HepG2 (cell line): ENCODE measurements around the gene ITIH6. TPM values are rescaled to one million over a fixed set of nuclear protein-coding genes. Genes with fewer than 3 reads are reported as not detected.
"Not testable (repeated sequence)": the region's sequence is repeated elsewhere in the genome, so short reads cannot be mapped to it uniquely, and the experiment has no call there.

Experiments used
- ATAC-seq: fragments of 200-7000 bp; cut with Tn5 transposase; 3 replicates; pipeline ENCODE4 v1.9.1; 2020; ENCODE audit warnings: mild to moderate bottlenecking, moderate library complexity
- BruUV-seq: library from RNA; stranded (reverse); fragments of 400-500 nt; replicated peaks from 2 replicates; lab custom pipeline; 2021; lab: Mats Ljungman, UMichigan
- CTCF ChIA-PET: fragments of 300-600 bp; formaldehyde crosslinking; extraction: SDS; loops from one replicate; lab custom pipeline; 2021; ENCODE audit warnings: low total read pairs, inconsistent platforms, low intra/inter-chr PET ratio; lab: Yijun Ruan, JAX
- POLR2A ChIA-PET: fragments of 350-600 bp; sonication (Branson Sonifier 250); formaldehyde crosslinking; loops from one replicate; lab custom pipeline; 2020; ENCODE audit warnings: antibody characterized with exemption, inconsistent platforms; lab: Yijun Ruan, JAX
- DNase-seq: peaks from one replicate; pipeline ENCODE4 v3.0.0-alpha.2; 2015; ENCODE audit warnings: low spot score
- FAIRE-seq: peaks from 3 replicates; lab custom pipeline; 2011; peaks lifted over from hg19 to GRCh38; lab: Jason Lieb, UNC
- H2AFZ ChIP-seq: one replicate; pipeline ENCODE4 v1.6.1; 2011; ENCODE audit warnings: low read length, inconsistent platforms
- H3K27ac ChIP-seq: fragments of 300-600 bp; 3 replicates; pipeline ENCODE4 v1.8.0; 2011; ENCODE audit warnings: mixed run types, mild to moderate bottlenecking, mixed read lengths, low read length, inconsistent platforms; ENCODE audit not compliant: insufficient read depth; ENCODE audit errors: extremely low read length
- H3K27me3 ChIP-seq, 2 experiments: fragments of 200-600 bp in 1 of 2; 2 replicates in 1 of 2; 3 replicates in 1 of 2; pipeline versions ENCODE4 v1.6.0 to v1.8.0; 2011; ENCODE audit warnings: low read length in 2 of 2, mild to moderate bottlenecking in 2 of 2, moderate library complexity in 2 of 2, inconsistent platforms in 1 of 2; ENCODE audit not compliant: insufficient read depth in 2 of 2, control insufficient read depth in 1 of 2
- H3K36me3 ChIP-seq, 2 experiments: fragments of 200-600 bp in 1 of 2; replicated peaks in 1 of 2; 2 replicates in 1 of 2; 3 replicates in 1 of 2; pipeline versions ENCODE4 v1.5.1 to v1.8.0; 2011; ENCODE audit warnings: low read length in 2 of 2, inconsistent platforms in 1 of 2; ENCODE audit not compliant: insufficient read depth in 2 of 2, control insufficient read depth in 1 of 2
- H3K4me1 ChIP-seq: 2 replicates; pipeline ENCODE4 v1.5.1; 2012; ENCODE audit warnings: low read length, inconsistent platforms; ENCODE audit not compliant: insufficient read depth
- H3K4me2 ChIP-seq: 2 replicates; pipeline ENCODE4 v1.6.0; 2011; ENCODE audit warnings: low read depth, low read length, inconsistent platforms
- H3K4me3 ChIP-seq, 3 experiments: fragments of 200-600 bp in 1 of 3; sonication (generic), shearing (Covaris generic) in 1 of 3; replicated peaks in 1 of 3; 2 replicates each; pipeline ENCODE4 v1.5.1; 2011 to 2016; ENCODE audit warnings: low read length in 3 of 3, inconsistent platforms in 2 of 3, low read depth in 2 of 3, mild to moderate bottlenecking in 2 of 3, control low read depth in 1 of 3, mixed read lengths in 1 of 3; ENCODE audit not compliant: insufficient read depth in 1 of 3
- H3K79me2 ChIP-seq: one replicate; pipeline ENCODE4 v1.6.1; 2011; ENCODE audit warnings: low read length, inconsistent platforms; ENCODE audit not compliant: insufficient read depth
- H3K9ac ChIP-seq: 2 replicates; pipeline ENCODE4 v1.6.0; 2011; ENCODE audit warnings: mild to moderate bottlenecking, low read depth, low read length, inconsistent platforms; ENCODE audit not compliant: insufficient read depth
- H3K9me3 ChIP-seq: 2 replicates; pipeline ENCODE4 v1.5.1; 2012; ENCODE audit warnings: mild to moderate bottlenecking, low read length
- H4K20me1 ChIP-seq: 2 replicates; pipeline ENCODE4 v1.6.0; 2011; ENCODE audit warnings: inconsistent platforms, mild to moderate bottlenecking, low read length, moderate library complexity; ENCODE audit not compliant: insufficient read depth
- ATF4 ChIP-seq, 2 experiments: fragments of 450-650 bp in 1 of 2; sonication (generic) in 1 of 2; formaldehyde crosslinking; IDR thresholded peaks; 2 replicates each; pipeline versions ENCODE4 v1.5.0 to v1.8.0; 2020 to 2022; ENCODE audit warnings: mild to moderate bottlenecking in 1 of 2, missing genetic modification reagents in 1 of 2
- RFXAP ChIP-seq: sonication (generic); formaldehyde crosslinking; IDR thresholded peaks from 2 replicates; pipeline ENCODE4 v1.4.0; 2020; ENCODE audit warnings: missing genetic modification reagents, borderline replicate concordance
- ZBTB49 ChIP-seq: sonication (generic); formaldehyde crosslinking; IDR thresholded peaks from 2 replicates; pipeline ENCODE4 v1.4.0; 2020; ENCODE audit warnings: missing genetic modification reagents, borderline replicate concordance
- WGBS: methylation state at CpG from one replicate; pipeline ENCODE4 v1.1.6; 2017; ENCODE audit warnings: low lambda C conversion rate; 5-methylcytosine and 5-hydroxymethylcytosine counted together
- in situ Hi-C: cut with HindIII; loops from 2 replicates; pipeline ENCODE4 v1.10.0; 2017; ENCODE audit warnings: low pct_unique_long_range_greater_than_20kb; ENCODE audit not compliant: extremely low pct_ligation_motif_present
- intact Hi-C: fragments of 100-400 bp; cut with micrococcal nuclease; formaldehyde crosslinking; loops from one replicate; pipeline ENCODE4 v1.10.0; 2022; ENCODE audit not compliant: unreplicated experiment
- polyA plus RNA-seq, 8 experiments: library from polyadenylated mRNA; depleted of rRNA in 3 of 8; stranded (reverse) in 7 of 8; unstranded in 1 of 8; fragments of >200 nt; fragmentation: Illumina TruSeq in 4 of 8; extraction: Trizol in 4 of 8; gene quantifications; 2 replicates each; pipeline versions ENCODE4 v1.2.1 to v1.2.3, GENCODE V29; 2011 to 2016; ENCODE audit warnings: low read depth in 4 of 8, missing spikeins in 1 of 8, mixed read lengths in 1 of 8; ENCODE audit not compliant: insufficient read depth in 1 of 8
- total RNA-seq, 5 experiments: library from RNA; depleted of rRNA; stranded (reverse); fragments of >200 nt; fragmentation: Illumina TruSeq; extraction: Trizol; gene quantifications; 2 replicates each; pipeline ENCODE4 v1.2.3, GENCODE V29; 2016; ENCODE audit warnings: low read depth in 1 of 5

Gene ITIH6
- total and polyA plus RNA-seq, 2 of the 13 experiments (the other 11 are each of a cell fraction or from before 2014, with no cell fraction given) = not detected

GRCh38 chrX:54776061-54776460 lies 22.0 kb downstream of the ITIH6 start:
- BruUV-seq = no TSS peak
- H3K9me3 ChIP-seq = no peaks in the 10 kb centered on the region
- no peaks in the 10 kb centered on the region for H3K4me1 ChIP-seq
- FAIRE-seq (no peak), DNase-seq (no peak), ATAC-seq (no peak)
- H3K4me2 ChIP-seq = no peak overlapping the region
- ChIA-PET CTCF (no interaction called here), POLR2A (no interaction called here)
- 22% methylated on average over 4 of the region's 6 CpGs for WGBS
- H3K4me3 ChIP-seq = no peak overlapping the region
- no peaks in the 10 kb centered on the region for H4K20me1 ChIP-seq
- no peak for TF ChIP-seq ZBTB49
- no peak for TF ChIP-seq ATF4 (CRISPR knock-in tag; IDR thresholded peaks at IDR 0.05)
- TF ChIP-seq RFXAP = no peak
- no peak overlapping the region for H3K27ac ChIP-seq
- H2AFZ ChIP-seq = no peak overlapping the region
- in situ Hi-C loops = no loop called here
- intact Hi-C loops = no loop called here
- no peaks in the 10 kb centered on the region for H3K36me3 ChIP-seq
- H3K79me2 ChIP-seq = no peaks in the 10 kb centered on the region
- no peak overlapping the region for H3K9ac ChIP-seq
- H3K27me3 ChIP-seq = no peaks in the 10 kb centered on the region

GRCh38 chrX:54774391-54775094 lies 23.5 kb downstream of the ITIH6 start:
- H3K4me3 ChIP-seq, H3K27ac ChIP-seq, H2AFZ ChIP-seq, H3K9ac ChIP-seq, BruUV-seq, H3K9me3 ChIP-seq, H3K4me2 ChIP-seq, intact Hi-C loops, POLR2A ChIA-PET, H3K27me3 ChIP-seq, H3K79me2 ChIP-seq, H4K20me1 ChIP-seq, H3K4me1 ChIP-seq, in situ Hi-C loops, CTCF ChIA-PET, H3K36me3 ChIP-seq, DNase-seq: not testable (repeated sequence)
- peak; percentile 60 for FAIRE-seq
- no CpG with 5 or more reads among the region's 2 CpGs for WGBS
- TF ChIP-seq RFXAP = 0 out of 2 replicates have a peak, but pooled peaks have one; percentile 45
- peak; percentile 43; the same call in 2 of the 3 replicates for ATAC-seq
